Lower leg skin (tissue), 4 donors: Measurements from ENCODE around the gene NT5DC4. TPM values are rescaled to one million over a fixed set of nuclear protein-coding genes. Genes with fewer than 3 reads are reported as not detected.

Experiments
- DNase-seq, 2 donors: peaks; one replicate each; pipeline ENCODE4 v3.0.0-alpha.2; 2019; ENCODE audit warnings: low spot score in 2 of 2
- H3K4me3 ChIP-seq: fragments of 200-600 bp; sonication (generic); 2 replicates; pipeline ENCODE4 v1.5.1; 2017; ENCODE audit warnings: mild to moderate bottlenecking, low read depth; ENCODE audit not compliant: poor library complexity, severe bottlenecking
- POLR2A ChIP-seq, 2 donors: fragments of 450-650 bp; IDR thresholded peaks; one replicate each; pipeline ENCODE4 v1.6.1; 2016 to 2017; ENCODE audit warnings: antibody characterized with exemption in 2 of 2, mild to moderate bottlenecking in 1 of 2, moderate library complexity in 1 of 2
- WGBS, 2 donors: methylation state at CpG; one replicate each; pipeline ENCODE4 v1.1.5; 2018; 5-methylcytosine and 5-hydroxymethylcytosine counted together
- intact Hi-C: fragments of 100-400 bp; cut with DNase I; formaldehyde crosslinking; loops from one replicate; pipeline ENCODE4 v1.15.0; 2023; ENCODE audit warnings: low total_unique reads
- total RNA-seq, 4 donors: library from RNA; depleted of rRNA; stranded (reverse); fragments of >200 nt; gene quantifications; one replicate each; pipeline ENCODE4 v1.1.0, GENCODE V29; 2016
- TF ChIP-seq, protein P1 (sequence below), 3 donors: fragments of 450-650 bp; IDR thresholded peaks; one replicate each; pipeline ENCODE4 v1.5.1; 2016; ENCODE audit warnings: antibody characterized with exemption in 3 of 3, mild to moderate bottlenecking in 3 of 3, moderate library complexity in 2 of 3

NT5DC4 gene
- total RNA-seq, 4 donors from 2014 or later: not detected

DNA sequence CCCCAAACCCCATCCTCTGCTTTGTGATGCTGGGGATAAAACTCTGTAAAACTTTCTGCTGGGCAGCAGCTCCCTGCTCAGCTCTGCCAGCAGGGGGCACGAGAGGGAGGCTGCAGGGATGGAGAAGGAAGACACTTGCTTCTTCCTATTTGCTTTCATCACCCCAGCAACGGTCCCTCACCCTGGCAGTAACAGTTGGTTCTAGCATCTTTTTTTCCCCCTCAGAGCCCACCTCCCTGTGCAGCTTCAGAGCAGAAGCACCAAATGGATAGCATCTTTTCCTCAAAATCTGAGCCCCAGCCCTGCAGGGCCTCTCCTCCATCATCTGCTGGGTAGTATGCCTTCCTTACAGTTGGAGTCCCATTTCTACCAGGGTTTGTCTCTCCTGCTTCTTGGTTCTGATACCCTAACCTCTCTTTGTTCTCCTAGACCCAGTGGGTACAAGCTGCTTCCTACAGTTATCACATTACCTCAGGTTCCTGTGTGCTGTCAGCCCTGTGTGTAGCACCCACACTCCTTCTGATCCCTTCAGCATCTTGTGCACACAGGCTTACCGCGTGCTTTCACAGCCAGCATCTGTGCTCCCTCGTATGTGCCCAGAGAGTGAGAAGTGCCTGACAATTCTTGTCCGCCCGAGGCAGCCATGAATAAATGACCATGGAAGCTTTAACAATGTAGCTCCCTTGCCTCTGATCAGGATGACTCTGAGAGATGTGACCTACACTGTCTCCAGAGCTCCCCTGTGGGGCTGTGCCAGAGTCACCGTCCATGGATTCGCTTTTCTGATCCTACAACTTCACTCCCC lies 29.1 kb downstream of the NT5DC4 start:
- H3K4me3 ChIP-seq: no peak overlapping the region
- TF ChIP-seq POLR2A (IDR thresholded peaks at IDR 0.05): no peak
- TF ChIP-seq, protein P1, sequence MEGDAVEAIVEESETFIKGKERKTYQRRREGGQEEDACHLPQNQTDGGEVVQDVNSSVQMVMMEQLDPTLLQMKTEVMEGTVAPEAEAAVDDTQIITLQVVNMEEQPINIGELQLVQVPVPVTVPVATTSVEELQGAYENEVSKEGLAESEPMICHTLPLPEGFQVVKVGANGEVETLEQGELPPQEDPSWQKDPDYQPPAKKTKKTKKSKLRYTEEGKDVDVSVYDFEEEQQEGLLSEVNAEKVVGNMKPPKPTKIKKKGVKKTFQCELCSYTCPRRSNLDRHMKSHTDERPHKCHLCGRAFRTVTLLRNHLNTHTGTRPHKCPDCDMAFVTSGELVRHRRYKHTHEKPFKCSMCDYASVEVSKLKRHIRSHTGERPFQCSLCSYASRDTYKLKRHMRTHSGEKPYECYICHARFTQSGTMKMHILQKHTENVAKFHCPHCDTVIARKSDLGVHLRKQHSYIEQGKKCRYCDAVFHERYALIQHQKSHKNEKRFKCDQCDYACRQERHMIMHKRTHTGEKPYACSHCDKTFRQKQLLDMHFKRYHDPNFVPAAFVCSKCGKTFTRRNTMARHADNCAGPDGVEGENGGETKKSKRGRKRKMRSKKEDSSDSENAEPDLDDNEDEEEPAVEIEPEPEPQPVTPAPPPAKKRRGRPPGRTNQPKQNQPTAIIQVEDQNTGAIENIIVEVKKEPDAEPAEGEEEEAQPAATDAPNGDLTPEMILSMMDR (IDR thresholded peaks at IDR 0.05): peak in 1 of 3 donors; percentile 80
- WGBS, 2 donors: 64 to 68% methylated on average over 9 of the region's 9 CpGs
- peak in 1 of 2 donors; percentile 92 for DNase-seq
- intact Hi-C loops: loop anchor here (5.0 kb wide), 1 partner anchor 192 kb away; no protein-coding TSS in a partner anchor

DNA sequence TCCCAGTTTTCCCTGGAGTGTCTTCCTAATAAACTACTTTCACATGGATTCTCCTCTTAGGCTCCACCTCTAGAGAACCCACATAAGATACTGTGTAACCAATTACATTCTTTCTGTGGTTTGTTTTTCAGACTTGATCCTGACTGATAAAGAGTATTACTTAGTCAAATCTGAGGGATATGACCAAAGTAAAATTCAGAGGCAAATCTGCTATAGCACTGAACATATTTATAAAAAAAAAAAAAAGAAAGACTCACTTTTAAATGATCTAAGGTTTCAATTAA lies 29.7 kb downstream of the NT5DC4 start:
- H3K4me3 ChIP-seq: no peak overlapping the region
- intact Hi-C loops: loop anchor here (5.0 kb wide), 1 partner anchor 192 kb away; no protein-coding TSS in a partner anchor
- no peak for DNase-seq
- TF ChIP-seq, protein P1 (IDR thresholded peaks at IDR 0.05): no peak
- no peak for TF ChIP-seq POLR2A (IDR thresholded peaks at IDR 0.05)

DNA sequence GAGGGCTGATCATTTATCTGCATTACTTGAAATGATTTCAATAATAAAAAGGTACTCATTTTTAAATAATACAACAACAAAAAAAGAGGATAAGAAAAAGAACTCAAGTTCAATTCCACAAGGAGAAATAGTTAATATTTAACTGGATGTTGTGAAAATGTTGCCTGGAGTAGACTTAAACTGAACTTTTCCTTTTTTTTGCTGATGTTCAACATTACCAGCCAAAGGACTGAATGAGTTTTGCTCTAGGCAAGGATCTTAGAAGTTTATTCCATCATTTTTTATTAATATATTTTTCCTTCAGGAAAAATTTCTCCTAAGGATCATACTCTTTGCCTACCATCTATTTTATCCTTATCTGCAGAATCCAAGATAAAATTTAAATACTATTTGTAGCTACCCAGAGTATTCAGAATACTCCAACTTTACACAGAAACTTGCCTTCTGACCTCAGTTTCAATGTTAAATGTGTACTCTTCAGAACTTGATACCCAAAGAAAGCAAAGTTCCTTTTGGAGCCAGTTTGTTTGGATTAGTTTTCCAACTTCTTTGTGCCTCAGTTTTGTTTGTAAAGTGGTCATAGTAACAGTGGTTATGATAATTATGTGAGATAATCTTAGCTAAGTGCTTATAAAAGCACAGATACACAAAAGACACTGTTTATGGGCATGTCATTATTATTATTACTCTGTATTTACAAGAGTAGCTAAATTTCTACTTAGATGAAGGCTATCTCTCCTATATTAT lies 30.8 kb downstream of the NT5DC4 start:
- TF ChIP-seq, protein P1 (IDR thresholded peaks at IDR 0.05): no peak
- no peak for TF ChIP-seq POLR2A (IDR thresholded peaks at IDR 0.05)
- no peak overlapping the region for H3K4me3 ChIP-seq
- DNase-seq: no peak
- intact Hi-C loops: loop anchor here (5.0 kb wide), 1 partner anchor 191 kb away; no protein-coding TSS in a partner anchor

DNA sequence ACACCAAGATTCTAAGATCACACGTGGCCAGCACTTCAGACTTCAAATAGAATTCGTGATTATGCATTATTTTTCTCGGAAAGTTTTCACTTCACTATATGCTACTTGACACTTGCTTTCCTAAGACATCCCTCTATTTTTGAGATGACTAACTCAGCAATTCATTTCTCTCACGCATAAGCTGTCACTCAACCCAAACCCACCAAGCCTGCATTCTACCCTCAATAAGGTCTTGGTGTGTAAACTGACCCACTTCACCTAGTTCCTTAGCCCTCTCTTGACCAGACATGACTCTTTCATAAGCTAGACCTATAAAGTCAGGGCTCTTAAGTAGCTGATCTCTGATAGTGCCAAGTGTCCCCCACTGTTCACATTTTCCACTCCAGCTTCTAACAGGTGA lies 31.8 kb downstream of the NT5DC4 start:
- no peak for TF ChIP-seq POLR2A (IDR thresholded peaks at IDR 0.05)
- TF ChIP-seq, protein P1 (IDR thresholded peaks at IDR 0.05): no peak
- DNase-seq: no peak
- WGBS, 2 donors: 90 to 93% methylated on average over 4 of the region's 4 CpGs
- intact Hi-C loops: loop anchor here (5.0 kb wide), 1 partner anchor 190 kb away; no protein-coding TSS in a partner anchor
- no peak overlapping the region for H3K4me3 ChIP-seq

DNA sequence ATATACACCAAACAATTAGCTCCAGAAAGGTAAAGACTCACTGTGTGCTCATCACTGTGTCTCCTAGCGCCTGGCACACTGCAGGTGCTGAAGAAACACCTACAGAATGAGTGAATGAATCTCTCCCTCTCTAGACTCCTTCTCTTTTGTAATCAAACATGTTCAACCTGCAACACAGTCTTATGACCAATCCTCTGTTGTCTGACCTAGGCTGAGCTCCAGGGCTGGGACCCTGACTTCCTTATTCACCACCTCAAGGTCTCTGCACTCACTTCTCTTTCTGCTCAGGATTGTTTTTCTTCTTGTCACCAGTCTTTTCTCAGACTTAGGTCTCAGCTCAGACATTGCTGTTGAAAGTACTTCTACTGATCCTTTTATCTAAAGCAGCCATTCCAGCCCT lies 33.7 kb downstream of the NT5DC4 start:
- no peak overlapping the region for H3K4me3 ChIP-seq
- no peak for DNase-seq
- 100% methylated on average over 1 of the region's 1 CpG for WGBS, 2 donors
- intact Hi-C loops: loop anchor here (5.0 kb wide), 1 partner anchor 188 kb away; no protein-coding TSS in a partner anchor
- TF ChIP-seq, protein P1 (IDR thresholded peaks at IDR 0.05): no peak
- no peak for TF ChIP-seq POLR2A (IDR thresholded peaks at IDR 0.05)
